ENCODE results near the gene ZFTA.

DNA sequence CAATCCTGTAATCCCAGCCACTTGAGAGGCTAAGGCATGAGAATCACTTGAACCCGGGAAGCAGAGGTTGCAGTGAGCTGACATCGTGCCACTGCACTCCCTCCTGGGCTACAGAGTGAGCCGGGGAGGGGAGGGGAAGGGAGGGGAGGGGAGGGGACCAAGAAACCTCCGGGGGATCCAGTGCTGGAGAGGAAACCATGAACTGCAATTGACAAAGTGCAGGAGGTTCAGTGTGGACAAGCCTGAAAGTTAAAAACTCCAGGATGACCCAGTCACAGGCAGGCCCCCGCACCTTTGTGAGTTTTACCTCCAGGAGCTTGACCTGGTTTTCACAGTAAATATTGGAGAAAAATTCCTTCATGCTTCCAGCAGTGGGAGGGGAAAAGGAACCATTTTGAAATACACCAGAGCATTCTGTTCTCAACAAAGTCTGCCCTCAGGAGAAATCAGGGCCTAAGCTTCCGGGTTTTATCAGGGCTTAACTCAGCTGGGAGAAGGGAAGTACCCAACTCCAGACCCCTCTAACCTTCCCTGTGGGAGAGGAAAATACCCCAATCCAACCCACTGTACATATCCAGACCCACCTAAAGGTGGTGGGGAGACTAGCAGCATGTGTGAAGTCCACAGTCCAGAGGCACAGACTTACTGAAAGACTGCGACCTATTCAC is 15.5 kb upstream of the ZFTA start:
- TF ChIP-seq EZH2 (IDR thresholded peaks at IDR 0.05; ENCODE audit: borderline replicate concordance, insufficient read depth, low read length, poor library complexity, severe bottlenecking) (no peak), EP300 (conservative IDR thresholded peaks at IDR 0.05; ENCODE audit: poor library complexity, severe bottlenecking) (no peak), RAD21 (conservative IDR thresholded peaks at IDR 0.05) (no peak), POLR2AphosphoS5 (IDR thresholded peaks at IDR 0.05) (no peak), MXI1 (conservative IDR thresholded peaks at IDR 0.05; ENCODE audit: poor library complexity, severe bottlenecking) (no peak), TAF1 (IDR thresholded peaks at IDR 0.05; ENCODE audit: low read depth) (no peak)
- TF ChIP-seq, protein P1, sequence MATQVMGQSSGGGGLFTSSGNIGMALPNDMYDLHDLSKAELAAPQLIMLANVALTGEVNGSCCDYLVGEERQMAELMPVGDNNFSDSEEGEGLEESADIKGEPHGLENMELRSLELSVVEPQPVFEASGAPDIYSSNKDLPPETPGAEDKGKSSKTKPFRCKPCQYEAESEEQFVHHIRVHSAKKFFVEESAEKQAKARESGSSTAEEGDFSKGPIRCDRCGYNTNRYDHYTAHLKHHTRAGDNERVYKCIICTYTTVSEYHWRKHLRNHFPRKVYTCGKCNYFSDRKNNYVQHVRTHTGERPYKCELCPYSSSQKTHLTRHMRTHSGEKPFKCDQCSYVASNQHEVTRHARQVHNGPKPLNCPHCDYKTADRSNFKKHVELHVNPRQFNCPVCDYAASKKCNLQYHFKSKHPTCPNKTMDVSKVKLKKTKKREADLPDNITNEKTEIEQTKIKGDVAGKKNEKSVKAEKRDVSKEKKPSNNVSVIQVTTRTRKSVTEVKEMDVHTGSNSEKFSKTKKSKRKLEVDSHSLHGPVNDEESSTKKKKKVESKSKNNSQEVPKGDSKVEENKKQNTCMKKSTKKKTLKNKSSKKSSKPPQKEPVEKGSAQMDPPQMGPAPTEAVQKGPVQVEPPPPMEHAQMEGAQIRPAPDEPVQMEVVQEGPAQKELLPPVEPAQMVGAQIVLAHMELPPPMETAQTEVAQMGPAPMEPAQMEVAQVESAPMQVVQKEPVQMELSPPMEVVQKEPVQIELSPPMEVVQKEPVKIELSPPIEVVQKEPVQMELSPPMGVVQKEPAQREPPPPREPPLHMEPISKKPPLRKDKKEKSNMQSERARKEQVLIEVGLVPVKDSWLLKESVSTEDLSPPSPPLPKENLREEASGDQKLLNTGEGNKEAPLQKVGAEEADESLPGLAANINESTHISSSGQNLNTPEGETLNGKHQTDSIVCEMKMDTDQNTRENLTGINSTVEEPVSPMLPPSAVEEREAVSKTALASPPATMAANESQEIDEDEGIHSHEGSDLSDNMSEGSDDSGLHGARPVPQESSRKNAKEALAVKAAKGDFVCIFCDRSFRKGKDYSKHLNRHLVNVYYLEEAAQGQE (IDR thresholded peaks at IDR 0.05; ENCODE audit: borderline replicate concordance), result no peak
- TF ChIP-seq, protein P2, sequence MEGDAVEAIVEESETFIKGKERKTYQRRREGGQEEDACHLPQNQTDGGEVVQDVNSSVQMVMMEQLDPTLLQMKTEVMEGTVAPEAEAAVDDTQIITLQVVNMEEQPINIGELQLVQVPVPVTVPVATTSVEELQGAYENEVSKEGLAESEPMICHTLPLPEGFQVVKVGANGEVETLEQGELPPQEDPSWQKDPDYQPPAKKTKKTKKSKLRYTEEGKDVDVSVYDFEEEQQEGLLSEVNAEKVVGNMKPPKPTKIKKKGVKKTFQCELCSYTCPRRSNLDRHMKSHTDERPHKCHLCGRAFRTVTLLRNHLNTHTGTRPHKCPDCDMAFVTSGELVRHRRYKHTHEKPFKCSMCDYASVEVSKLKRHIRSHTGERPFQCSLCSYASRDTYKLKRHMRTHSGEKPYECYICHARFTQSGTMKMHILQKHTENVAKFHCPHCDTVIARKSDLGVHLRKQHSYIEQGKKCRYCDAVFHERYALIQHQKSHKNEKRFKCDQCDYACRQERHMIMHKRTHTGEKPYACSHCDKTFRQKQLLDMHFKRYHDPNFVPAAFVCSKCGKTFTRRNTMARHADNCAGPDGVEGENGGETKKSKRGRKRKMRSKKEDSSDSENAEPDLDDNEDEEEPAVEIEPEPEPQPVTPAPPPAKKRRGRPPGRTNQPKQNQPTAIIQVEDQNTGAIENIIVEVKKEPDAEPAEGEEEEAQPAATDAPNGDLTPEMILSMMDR (IDR thresholded peaks at IDR 0.05; ENCODE audit: poor library complexity, severe bottlenecking), result no peak
